Measurements from ENCODE around the gene POLRMT.
A peak's percentile ranks its signal among the peaks of the same experiment; 100 is the strongest.
"Not testable (repeated sequence)": the region's sequence is repeated elsewhere in the genome, so short reads cannot be mapped to it uniquely, and the experiment has no call there.

The POLRMT gene

DNA sequence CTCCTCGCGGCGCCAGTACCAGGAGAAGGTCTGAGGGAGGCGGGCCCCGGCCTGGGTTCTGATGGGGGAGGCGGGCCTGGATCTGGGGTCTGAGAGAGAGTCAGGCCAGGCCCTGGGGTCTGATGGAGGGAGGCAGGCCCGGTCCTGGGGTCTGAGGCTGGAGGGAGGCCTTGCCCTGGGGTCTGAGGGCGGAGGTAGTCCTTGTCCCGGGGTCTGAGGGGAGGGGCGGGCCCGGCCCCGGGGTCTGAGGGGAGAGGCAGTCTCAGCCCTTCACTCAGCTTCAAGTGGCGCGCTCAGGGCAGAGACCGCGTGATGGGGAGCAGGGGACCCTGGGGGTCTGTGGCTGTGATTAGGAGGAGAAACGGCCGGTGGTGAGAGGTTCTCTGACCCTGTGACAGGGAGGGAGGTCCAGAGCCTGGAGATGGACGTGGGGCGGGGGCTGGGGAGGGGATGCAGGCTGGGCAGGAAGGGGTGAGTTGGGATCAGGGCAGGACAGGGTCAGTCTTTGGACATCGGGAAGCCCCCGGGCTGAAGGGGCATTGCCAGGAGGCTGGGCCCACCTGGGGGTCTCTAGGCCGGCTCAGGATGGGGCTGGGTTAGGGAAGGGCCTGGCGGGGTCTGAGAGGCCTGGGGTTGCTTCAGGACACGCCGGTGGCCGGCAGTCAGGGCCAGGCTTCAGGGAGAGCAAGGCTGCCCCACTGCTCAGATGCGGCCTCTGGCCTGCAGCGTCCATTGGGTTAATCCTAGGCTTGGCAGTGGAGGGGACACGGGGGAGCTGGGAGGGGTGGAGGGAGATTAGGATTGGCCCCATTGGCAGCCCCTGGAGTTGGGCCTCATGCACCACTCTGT, 25.0 kb downstream of the POLRMT start:
- no peak for DNase-seq
- Histone ChIP-seq H3K4me3 (ENCODE audit: low read depth, low read length) (no peak overlapping the region), H3K27me3 (replicated peaks) (no peaks in the 10 kb centered on the region), H3K27ac (peak overlapping the region; percentile 96), H3K36me3 (replicated peaks) (peaks cover 4% of the 10 kb centered on the region)
- TF ChIP-seq, protein P1, sequence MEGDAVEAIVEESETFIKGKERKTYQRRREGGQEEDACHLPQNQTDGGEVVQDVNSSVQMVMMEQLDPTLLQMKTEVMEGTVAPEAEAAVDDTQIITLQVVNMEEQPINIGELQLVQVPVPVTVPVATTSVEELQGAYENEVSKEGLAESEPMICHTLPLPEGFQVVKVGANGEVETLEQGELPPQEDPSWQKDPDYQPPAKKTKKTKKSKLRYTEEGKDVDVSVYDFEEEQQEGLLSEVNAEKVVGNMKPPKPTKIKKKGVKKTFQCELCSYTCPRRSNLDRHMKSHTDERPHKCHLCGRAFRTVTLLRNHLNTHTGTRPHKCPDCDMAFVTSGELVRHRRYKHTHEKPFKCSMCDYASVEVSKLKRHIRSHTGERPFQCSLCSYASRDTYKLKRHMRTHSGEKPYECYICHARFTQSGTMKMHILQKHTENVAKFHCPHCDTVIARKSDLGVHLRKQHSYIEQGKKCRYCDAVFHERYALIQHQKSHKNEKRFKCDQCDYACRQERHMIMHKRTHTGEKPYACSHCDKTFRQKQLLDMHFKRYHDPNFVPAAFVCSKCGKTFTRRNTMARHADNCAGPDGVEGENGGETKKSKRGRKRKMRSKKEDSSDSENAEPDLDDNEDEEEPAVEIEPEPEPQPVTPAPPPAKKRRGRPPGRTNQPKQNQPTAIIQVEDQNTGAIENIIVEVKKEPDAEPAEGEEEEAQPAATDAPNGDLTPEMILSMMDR (IDR thresholded peaks at IDR 0.05; ENCODE audit: low read depth, low read length, missing control alignments), result no peak
- in situ Hi-C loops (cut with HindIII; ENCODE audit: low pct_ligation_motif_present, low sequenced_read_pairs), result no loop called here

DNA sequence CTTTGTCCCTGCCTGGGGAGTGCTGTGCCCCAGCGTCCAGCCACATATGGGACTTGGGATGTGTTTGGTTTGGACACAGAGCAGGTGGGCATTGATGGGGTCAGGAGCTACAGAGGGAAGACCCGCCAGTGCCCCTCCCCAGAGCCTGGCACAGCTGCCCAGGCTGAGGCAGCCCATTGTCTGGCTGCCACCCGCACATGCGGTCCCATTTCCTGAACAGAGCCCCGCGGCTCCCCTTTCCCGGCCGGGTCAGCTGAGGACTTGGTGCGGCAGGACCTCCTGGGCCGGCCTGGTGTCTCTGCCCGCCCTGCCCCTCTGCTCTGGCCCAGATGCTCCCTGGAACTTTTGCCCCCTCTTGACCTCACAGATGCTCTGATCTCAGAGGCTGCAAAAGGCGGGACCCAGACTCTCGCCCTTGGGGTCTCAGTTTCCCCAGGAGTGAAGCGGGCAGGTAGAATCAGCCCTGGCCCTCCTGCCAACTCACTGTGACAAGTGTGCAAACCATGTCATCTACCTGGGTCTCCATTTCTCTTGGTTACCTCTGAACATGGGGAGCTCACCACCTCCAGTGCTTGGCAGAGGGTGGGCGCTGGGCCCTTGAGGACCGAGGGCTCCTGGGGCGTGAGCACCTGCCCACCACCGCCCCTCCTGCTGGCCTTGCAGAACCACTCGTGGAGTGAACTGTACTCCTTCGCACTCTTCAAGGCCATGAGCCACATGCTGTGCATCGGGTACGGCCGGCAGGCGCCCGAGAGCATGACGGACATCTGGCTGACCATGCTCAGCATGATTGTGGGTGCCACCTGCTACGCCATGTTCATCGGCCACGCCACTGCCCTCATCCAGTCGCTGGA, 25.8 kb downstream of the POLRMT start:
- Histone ChIP-seq H3K27ac (no peak overlapping the region), H3K27me3 (replicated peaks) (no peaks in the 10 kb centered on the region), H3K4me3 (ENCODE audit: low read depth, low read length) (no peak overlapping the region), H3K36me3 (replicated peaks) (no peaks in the 10 kb centered on the region)
- in situ Hi-C loops (cut with HindIII; ENCODE audit: low pct_ligation_motif_present, low sequenced_read_pairs), result no loop called here
- DNase-seq, result no peak
- TF ChIP-seq, protein P1 (IDR thresholded peaks at IDR 0.05; ENCODE audit: low read depth, low read length, missing control alignments), result no peak

DNA sequence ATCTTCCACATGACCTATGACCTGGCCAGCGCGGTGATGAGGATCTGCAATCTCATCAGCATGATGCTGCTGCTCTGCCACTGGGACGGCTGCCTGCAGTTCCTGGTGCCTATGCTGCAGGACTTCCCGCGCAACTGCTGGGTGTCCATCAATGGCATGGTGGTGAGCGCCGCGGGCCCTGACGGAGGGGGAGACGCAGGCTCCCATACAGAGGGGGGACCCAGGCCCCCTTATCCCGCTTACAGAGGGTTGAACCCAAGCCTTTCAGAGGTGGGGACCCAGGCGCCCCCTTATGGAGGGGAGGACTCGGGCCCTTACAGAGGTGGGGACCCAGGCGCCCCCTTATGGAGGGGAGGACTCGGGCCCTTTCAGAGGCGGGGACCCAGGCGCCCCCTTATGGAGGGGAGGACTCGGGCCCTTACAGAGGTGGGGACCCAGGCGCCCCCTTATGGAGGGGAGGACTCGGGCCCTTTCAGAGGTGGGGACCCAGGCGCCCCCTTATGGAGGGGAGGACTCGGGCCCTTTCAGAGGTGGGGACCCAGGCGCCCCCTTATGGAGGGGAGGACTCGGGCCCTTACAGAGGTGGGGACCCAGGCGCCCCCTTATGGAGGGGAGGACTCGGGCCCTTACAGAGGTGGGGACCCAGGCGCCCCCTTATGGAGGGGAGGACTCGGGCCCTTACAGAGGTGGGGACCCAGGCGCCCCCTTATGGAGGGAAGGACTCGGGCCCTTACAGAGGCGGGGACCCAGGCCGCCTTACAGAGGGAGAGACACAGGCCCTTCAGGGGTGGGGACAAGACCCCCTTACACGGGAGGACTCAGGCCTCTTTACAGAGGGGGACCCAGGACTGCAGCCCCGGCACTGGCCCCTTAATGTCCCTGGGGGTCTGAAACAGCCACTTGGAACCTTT, 28.0 kb downstream of the POLRMT start:
- H3K36me3 ChIP-seq (replicated peaks); H3K4me3 ChIP-seq (ENCODE audit: low read depth, low read length); DNase-seq; H3K27me3 ChIP-seq (replicated peaks); H3K27ac ChIP-seq; in situ Hi-C loops (cut with HindIII; ENCODE audit: low pct_ligation_motif_present, low sequenced_read_pairs): not testable (repeated sequence)

DNA sequence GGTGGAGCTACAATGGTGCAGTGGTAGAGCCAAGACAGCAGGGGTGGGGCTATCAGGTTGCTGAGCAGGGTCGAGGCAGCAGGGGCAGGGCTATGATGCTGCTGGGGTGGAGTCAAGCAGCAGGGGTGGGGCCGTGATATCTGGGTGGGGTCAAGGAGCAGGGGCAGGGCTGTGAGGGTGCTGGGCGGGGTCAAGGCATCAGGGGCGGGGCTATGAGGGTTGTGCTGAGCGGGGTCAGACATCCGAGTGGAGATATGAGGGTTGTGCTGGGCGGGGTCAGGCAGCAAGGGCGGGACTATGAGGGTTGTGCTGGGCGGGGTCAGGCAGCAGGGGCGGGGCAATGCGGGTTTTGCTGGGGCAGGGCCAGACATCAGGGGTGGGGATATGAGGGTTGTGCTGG, 29.0 kb downstream of the POLRMT start:
- no peak overlapping the region for H3K4me3 ChIP-seq (ENCODE audit: low read depth, low read length)
- H3K36me3 ChIP-seq (replicated peaks), result no peaks in the 10 kb centered on the region
- no peak for DNase-seq
- TF ChIP-seq, protein P1 (IDR thresholded peaks at IDR 0.05; ENCODE audit: low read depth, low read length, missing control alignments), result no peak
- in situ Hi-C loops (cut with HindIII; ENCODE audit: low pct_ligation_motif_present, low sequenced_read_pairs), result no loop called here
- H3K27ac ChIP-seq, result no peak overlapping the region
- no peaks in the 10 kb centered on the region for H3K27me3 ChIP-seq (replicated peaks)

DNA sequence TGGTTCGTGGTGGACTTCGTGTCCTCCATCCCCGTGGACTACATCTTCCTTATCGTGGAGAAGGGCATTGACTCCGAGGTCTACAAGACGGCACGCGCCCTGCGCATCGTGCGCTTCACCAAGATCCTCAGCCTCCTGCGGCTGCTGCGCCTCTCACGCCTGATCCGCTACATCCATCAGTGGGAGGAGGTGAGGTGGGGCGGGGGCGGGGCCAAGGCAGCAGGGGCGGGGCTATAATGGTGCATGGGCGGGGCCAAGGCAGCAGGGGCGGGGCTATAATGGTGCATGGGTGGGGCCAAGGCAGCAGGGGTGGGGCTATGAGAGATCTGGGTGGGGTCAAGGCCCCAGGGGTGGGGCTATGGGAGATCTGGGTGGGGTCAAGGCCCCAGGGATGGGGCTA, 29.6 kb downstream of the POLRMT start:
- in situ Hi-C loops (cut with HindIII; ENCODE audit: low pct_ligation_motif_present, low sequenced_read_pairs); H3K36me3 ChIP-seq (replicated peaks); H3K27ac ChIP-seq; DNase-seq; H3K27me3 ChIP-seq (replicated peaks); H3K4me3 ChIP-seq (ENCODE audit: low read depth, low read length): not testable (repeated sequence)

DNA sequence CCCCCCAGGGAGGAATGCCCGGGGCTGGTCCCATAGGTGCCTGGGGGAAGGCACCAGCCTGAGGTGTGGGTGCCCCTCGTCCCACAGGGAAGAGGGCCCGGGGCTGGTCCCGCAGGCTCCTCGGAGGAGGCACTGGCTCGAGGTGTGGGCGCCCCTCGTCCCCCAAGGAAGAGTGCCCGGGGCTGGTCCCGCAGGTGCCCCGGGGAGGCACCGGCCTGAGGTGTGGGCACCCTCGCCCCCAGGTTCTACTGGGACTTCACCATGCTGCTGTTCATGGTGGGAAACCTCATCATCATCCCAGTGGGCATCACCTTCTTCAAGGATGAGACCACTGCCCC, 30.1 kb downstream of the POLRMT start:
- in situ Hi-C loops (cut with HindIII; ENCODE audit: low pct_ligation_motif_present, low sequenced_read_pairs); DNase-seq; H3K36me3 ChIP-seq (replicated peaks); H3K4me3 ChIP-seq (ENCODE audit: low read depth, low read length); H3K27ac ChIP-seq; H3K27me3 ChIP-seq (replicated peaks): not testable (repeated sequence)
